HL-60 (cell line): ENCODE measurements around the gene MAN1C1.

Experiments used
- POLR2AphosphoS5 ChIP-seq: IDR thresholded peaks from 2 replicates; pipeline ENCODE4 v1.6.1; 2012; ENCODE audit warnings: low read depth
- TF ChIP-seq, protein P1 (sequence below): IDR thresholded peaks from one replicate; pipeline ENCODE4 v1.5.1; 2011; ENCODE audit warnings: low read length, control low read depth, inconsistent platforms; ENCODE audit not compliant: insufficient read depth

DNA sequence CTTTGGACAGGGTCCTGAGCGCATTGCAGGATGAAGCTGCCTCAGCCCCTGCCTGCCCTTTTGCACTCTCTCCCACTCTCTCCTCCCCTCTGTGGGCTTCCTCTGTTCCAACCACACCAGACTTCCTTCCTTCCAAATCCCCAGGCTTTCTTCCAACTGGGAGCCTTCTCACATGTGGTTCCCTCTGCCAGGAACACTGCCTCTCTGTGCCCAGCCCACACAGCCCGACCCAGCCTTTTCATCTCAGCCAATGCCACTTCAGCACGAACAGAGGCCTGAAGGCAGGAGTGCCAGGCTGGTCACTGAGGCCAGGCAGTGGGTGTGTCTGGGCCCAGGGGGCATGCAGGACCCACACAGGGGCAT, 189.3 kb downstream of the MAN1C1 start:
- TF ChIP-seq, protein P1, sequence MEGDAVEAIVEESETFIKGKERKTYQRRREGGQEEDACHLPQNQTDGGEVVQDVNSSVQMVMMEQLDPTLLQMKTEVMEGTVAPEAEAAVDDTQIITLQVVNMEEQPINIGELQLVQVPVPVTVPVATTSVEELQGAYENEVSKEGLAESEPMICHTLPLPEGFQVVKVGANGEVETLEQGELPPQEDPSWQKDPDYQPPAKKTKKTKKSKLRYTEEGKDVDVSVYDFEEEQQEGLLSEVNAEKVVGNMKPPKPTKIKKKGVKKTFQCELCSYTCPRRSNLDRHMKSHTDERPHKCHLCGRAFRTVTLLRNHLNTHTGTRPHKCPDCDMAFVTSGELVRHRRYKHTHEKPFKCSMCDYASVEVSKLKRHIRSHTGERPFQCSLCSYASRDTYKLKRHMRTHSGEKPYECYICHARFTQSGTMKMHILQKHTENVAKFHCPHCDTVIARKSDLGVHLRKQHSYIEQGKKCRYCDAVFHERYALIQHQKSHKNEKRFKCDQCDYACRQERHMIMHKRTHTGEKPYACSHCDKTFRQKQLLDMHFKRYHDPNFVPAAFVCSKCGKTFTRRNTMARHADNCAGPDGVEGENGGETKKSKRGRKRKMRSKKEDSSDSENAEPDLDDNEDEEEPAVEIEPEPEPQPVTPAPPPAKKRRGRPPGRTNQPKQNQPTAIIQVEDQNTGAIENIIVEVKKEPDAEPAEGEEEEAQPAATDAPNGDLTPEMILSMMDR, result no peak
- TF ChIP-seq POLR2AphosphoS5, result no peak
